WERI-Rb-1 (cell line): Measurements from ENCODE around the gene ARHGAP22.

Source experiments
- DNase-seq: peaks from one replicate; pipeline ENCODE4 v3.0.0-alpha.2; 2020
- H3K27ac ChIP-seq: fragments of 250-450 bp; sonication (Bioruptor Pico); 2 replicates; pipeline ENCODE4 v1.5.1; 2020; ENCODE audit warnings: mild to moderate bottlenecking, moderate library complexity
- H3K27me3 ChIP-seq: fragments of 250-450 bp; sonication (Bioruptor Pico); 2 replicates; pipeline ENCODE4 v1.5.1; 2021; ENCODE audit warnings: mild to moderate bottlenecking, low read depth, moderate library complexity; ENCODE audit not compliant: insufficient read depth, severe bottlenecking
- H3K36me3 ChIP-seq: fragments of 250-450 bp; sonication (Bioruptor Pico); 2 replicates; pipeline ENCODE4 v1.5.1; 2020; ENCODE audit warnings: mild to moderate bottlenecking, moderate library complexity
- H3K4me3 ChIP-seq: 2 replicates; pipeline ENCODE4 v1.5.1; 2011; ENCODE audit warnings: low read depth, mild to moderate bottlenecking, control low read depth, low read length
- H3K9me3 ChIP-seq: fragments of 250-450 bp; sonication (Bioruptor Pico); 2 replicates; pipeline ENCODE4 v1.5.1; 2021; ENCODE audit warnings: mild to moderate bottlenecking, moderate library complexity; ENCODE audit not compliant: severe bottlenecking
- TF ChIP-seq, protein P1 (sequence below): IDR thresholded peaks from 2 replicates; pipeline ENCODE4 v1.5.1; 2011; ENCODE audit warnings: low read depth, mild to moderate bottlenecking, control low read depth, inconsistent platforms, low read length

Gene ARHGAP22

DNA sequence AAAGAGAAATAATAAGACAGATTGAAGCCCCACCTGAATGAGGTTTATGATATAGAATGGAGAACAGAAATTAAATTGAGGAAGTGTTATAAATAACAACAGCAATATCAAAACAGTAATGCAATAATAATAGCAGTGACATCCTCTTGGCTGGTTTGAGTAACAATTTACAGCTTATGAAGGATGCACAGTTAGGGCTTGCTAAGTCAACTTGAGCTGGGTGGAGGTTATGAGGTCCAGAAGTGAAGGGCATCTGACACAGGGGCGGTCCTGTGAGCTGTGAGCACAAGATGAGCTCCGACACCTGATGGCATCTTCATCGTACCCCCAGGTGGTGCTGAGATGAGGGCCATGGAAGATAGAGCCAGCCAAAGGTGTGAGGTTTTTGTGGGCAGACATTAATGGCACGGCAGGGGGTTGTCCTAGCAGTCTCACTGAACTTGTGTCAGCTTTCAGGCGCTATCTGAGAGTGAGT is 30.5 kb downstream of the ARHGAP22 start:
- Histone ChIP-seq H3K27me3 (no peaks in the 10 kb centered on the region), H3K36me3 (no peaks in the 10 kb centered on the region), H3K4me3 (no peak overlapping the region), H3K27ac (no peak overlapping the region), H3K9me3 (no peaks in the 10 kb centered on the region)
- TF ChIP-seq, protein P1, sequence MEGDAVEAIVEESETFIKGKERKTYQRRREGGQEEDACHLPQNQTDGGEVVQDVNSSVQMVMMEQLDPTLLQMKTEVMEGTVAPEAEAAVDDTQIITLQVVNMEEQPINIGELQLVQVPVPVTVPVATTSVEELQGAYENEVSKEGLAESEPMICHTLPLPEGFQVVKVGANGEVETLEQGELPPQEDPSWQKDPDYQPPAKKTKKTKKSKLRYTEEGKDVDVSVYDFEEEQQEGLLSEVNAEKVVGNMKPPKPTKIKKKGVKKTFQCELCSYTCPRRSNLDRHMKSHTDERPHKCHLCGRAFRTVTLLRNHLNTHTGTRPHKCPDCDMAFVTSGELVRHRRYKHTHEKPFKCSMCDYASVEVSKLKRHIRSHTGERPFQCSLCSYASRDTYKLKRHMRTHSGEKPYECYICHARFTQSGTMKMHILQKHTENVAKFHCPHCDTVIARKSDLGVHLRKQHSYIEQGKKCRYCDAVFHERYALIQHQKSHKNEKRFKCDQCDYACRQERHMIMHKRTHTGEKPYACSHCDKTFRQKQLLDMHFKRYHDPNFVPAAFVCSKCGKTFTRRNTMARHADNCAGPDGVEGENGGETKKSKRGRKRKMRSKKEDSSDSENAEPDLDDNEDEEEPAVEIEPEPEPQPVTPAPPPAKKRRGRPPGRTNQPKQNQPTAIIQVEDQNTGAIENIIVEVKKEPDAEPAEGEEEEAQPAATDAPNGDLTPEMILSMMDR: no peak
- DNase-seq: no peak

DNA sequence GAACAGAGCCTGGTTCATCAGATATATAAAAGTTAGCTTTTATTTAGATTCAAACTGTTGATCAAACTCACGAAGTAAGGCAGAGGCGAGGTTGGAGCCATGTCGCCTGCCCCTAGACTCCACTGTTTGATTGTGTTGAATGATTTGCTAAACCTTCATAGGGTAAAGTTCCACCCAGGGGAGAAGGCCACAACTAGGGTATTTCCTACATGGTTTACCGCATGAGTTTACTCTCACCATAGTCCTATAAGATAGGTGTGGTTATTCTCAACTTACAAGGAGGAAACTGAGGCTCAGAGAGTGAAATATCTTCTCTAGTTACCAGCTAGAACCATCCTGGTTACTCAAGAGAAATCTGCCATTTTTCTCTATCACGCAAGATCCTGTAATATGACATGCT is 31.8 kb downstream of the ARHGAP22 start:
- no peaks in the 10 kb centered on the region for H3K9me3 ChIP-seq
- no peaks in the 10 kb centered on the region for H3K27me3 ChIP-seq
- no peak overlapping the region for H3K27ac ChIP-seq
- H3K4me3 ChIP-seq: no peak overlapping the region
- no peak for DNase-seq
- H3K36me3 ChIP-seq: no peaks in the 10 kb centered on the region
- TF ChIP-seq, protein P1: no peak

DNA sequence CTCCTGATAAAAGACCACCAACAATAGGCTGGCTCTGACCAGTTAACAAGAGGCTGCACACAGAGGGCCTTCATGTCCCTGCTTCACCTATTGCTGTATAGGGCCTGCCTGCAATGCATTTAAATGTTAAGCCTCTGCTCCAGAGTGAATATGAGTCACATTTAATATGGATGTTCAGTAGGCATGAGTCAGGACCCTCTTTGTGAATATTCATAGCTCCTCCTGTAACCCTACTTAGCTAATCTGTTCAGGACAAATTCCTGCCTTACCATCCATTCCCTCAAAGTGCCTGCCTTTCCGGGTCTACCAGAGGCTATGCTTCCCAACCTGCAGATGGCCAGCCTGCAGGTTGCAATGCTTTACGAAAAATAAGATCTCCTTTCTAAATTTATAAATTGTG is 32.5 kb downstream of the ARHGAP22 start:
- Histone ChIP-seq H3K9me3 (no peaks in the 10 kb centered on the region), H3K36me3 (no peaks in the 10 kb centered on the region), H3K27me3 (no peaks in the 10 kb centered on the region), H3K27ac (no peak overlapping the region), H3K4me3 (no peak overlapping the region)
- DNase-seq: no peak
- TF ChIP-seq, protein P1: no peak

GRCh38 chr10:48568546-48568945 is 36.3 kb downstream of the ARHGAP22 start:
- Histone ChIP-seq H3K4me3 (no peak overlapping the region), H3K36me3 (no peaks in the 10 kb centered on the region), H3K9me3 (no peaks in the 10 kb centered on the region), H3K27ac (no peak overlapping the region), H3K27me3 (no peaks in the 10 kb centered on the region)
- DNase-seq: no peak
- TF ChIP-seq, protein P1: no peak

DNA sequence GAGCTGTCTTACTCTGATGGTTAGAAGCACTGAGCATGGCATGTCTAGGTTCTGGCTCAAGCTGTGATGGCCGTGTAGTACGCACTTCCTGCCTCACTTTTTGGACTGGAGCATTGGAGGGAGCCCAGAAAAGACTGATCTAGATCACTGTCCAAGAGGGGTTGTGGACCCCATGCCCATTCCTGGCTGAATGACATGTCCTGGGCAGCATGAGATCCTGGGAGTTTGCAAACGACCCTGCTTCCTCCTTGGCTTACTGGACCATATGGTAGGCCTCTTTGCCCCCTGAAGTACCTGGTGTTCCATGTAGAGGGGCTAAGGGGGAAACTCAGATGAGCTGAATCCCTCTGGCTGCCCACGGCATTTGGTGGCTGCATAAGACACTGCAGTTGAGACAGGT is 36.7 kb downstream of the ARHGAP22 start:
- no peaks in the 10 kb centered on the region for H3K27me3 ChIP-seq
- H3K9me3 ChIP-seq: no peaks in the 10 kb centered on the region
- no peaks in the 10 kb centered on the region for H3K36me3 ChIP-seq
- TF ChIP-seq, protein P1: no peak
- DNase-seq: no peak
- H3K4me3 ChIP-seq: no peak overlapping the region
- H3K27ac ChIP-seq: no peak overlapping the region

DNA sequence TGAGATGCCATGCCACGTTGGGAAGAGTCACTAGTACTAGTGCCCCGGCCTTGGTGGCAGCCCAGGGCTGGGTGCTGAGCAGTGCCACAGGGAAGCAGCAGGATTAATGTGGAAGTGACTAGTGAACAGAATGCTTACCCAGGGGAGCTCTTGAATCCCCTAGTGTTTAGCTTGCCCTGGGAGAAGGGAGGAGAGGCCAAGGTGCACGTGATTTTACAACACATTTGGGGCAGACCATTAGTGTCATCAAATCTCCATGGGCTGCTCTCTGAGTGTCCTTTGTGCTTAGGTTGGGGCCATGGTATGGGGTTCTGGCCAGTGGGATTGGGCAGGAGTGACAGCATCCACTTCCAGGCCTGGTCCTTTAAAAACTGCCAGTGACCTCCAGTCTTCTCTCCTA is 37.5 kb downstream of the ARHGAP22 start:
- Histone ChIP-seq H3K36me3 (no peaks in the 10 kb centered on the region), H3K27ac (no peak overlapping the region), H3K4me3 (no peak overlapping the region), H3K9me3 (no peaks in the 10 kb centered on the region), H3K27me3 (no peaks in the 10 kb centered on the region)
- DNase-seq: no peak
- TF ChIP-seq, protein P1: no peak
